Subcutaneous adipose tissue (tissue), 4 donors: ENCODE data around the gene DPP7. TPM values are rescaled to one million over a fixed set of nuclear protein-coding genes. Genes with fewer than 3 reads are reported as not detected.

Experiments used
- CTCF ChIP-seq: fragments of 450-650 bp; IDR thresholded peaks from one replicate; pipeline ENCODE4 v1.5.1; 2016; ENCODE audit warnings: low read depth, mild to moderate bottlenecking, control low read depth, antibody characterized with exemption, moderate library complexity
- total RNA-seq, 4 donors: library from RNA; depleted of rRNA; stranded (reverse); fragments of >200 nt; gene quantifications; one replicate each; pipeline ENCODE4 v1.1.0, GENCODE V29; 2016

DPP7 gene
- total RNA-seq, 4 donors from 2014 or later: 57.4 to 135 (median 117) TPM

GRCh38 chr9:137150617-137151457 is 36.3 kb upstream of the DPP7 start:
- TF ChIP-seq CTCF: no peak

GRCh38 chr9:137149942-137150616 is 35.5 kb upstream of the DPP7 start:
- TF ChIP-seq CTCF: no peak

GRCh38 chr9:137149363-137149762 is 34.8 kb upstream of the DPP7 start:
- no peak for TF ChIP-seq CTCF

- no peak for TF ChIP-seq CTCF
Observed at GRCh38 chr9:137148661-137149060, 34.1 kb upstream of the DPP7 start.

- no peak for TF ChIP-seq CTCF
Observed at GRCh38 chr9:137148242-137148641, 33.7 kb upstream of the DPP7 start.

GRCh38 chr9:137147793-137148160 is 33.2 kb upstream of the DPP7 start:
- no peak for TF ChIP-seq CTCF

- no peak for TF ChIP-seq CTCF
Observed at GRCh38 chr9:137147091-137147792, 32.7 kb upstream of the DPP7 start.
